Measurements from ENCODE around the gene OPCML.

The OPCML gene

DNA sequence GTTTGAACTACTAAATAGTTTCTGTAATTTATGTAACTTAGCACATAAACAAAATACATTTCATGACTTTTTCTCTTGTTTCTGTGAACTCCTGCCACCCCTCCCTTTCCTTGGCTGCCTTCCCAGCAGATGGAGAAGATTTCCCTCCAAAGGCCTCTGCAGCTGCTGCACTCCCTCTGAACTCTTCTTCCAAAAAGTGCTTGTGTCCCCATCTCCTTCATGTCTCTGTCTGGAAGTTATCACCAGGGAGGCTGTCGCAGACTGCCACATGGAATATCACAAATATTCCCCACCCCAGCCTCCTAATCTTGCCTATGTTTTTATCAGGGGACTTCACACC is 1068.3 kb downstream of the OPCML start:
- Histone ChIP-seq H3K79me2 (ENCODE audit: insufficient read depth, low read length) (no peaks in the 10 kb centered on the region), H3K9me3 (ENCODE audit: insufficient read depth, low read depth, low read length) (no peaks in the 10 kb centered on the region), H3K4me2 (ENCODE audit: low read depth, low read length, poor library complexity, severe bottlenecking) (no peak overlapping the region), H3K36me3 (ENCODE audit: insufficient read depth, low read length) (no peaks in the 10 kb centered on the region), H3K27me3 (ENCODE audit: insufficient read depth, low read length, poor library complexity, severe bottlenecking) (no peaks in the 10 kb centered on the region), H3F3A (ENCODE audit: low read depth) (no peaks in the 10 kb centered on the region), H3K9me2 (replicated peaks; ENCODE audit: low read depth, low read length) (no peaks in the 10 kb centered on the region), H3K9ac (ENCODE audit: low read depth, low read length, poor library complexity, severe bottlenecking) (no peak overlapping the region), H4K20me1 (ENCODE audit: insufficient read depth, low read length, poor library complexity, severe bottlenecking) (no peaks in the 10 kb centered on the region), H3K4me1 (ENCODE audit: insufficient read depth, low read length, poor library complexity, severe bottlenecking) (no peaks in the 10 kb centered on the region), H2AFZ (ENCODE audit: low read length) (no peak overlapping the region), H3K4me3 (ENCODE audit: low read length, poor library complexity, severe bottlenecking) (no peak overlapping the region)
- TF ChIP-seq, protein P1, sequence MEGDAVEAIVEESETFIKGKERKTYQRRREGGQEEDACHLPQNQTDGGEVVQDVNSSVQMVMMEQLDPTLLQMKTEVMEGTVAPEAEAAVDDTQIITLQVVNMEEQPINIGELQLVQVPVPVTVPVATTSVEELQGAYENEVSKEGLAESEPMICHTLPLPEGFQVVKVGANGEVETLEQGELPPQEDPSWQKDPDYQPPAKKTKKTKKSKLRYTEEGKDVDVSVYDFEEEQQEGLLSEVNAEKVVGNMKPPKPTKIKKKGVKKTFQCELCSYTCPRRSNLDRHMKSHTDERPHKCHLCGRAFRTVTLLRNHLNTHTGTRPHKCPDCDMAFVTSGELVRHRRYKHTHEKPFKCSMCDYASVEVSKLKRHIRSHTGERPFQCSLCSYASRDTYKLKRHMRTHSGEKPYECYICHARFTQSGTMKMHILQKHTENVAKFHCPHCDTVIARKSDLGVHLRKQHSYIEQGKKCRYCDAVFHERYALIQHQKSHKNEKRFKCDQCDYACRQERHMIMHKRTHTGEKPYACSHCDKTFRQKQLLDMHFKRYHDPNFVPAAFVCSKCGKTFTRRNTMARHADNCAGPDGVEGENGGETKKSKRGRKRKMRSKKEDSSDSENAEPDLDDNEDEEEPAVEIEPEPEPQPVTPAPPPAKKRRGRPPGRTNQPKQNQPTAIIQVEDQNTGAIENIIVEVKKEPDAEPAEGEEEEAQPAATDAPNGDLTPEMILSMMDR (conservative IDR thresholded peaks at IDR 0.05; ENCODE audit: low read length): no peak
- no peak for TF ChIP-seq EZH2phosphoT487 (IDR thresholded peaks at IDR 0.05; ENCODE audit: borderline replicate concordance)

DNA sequence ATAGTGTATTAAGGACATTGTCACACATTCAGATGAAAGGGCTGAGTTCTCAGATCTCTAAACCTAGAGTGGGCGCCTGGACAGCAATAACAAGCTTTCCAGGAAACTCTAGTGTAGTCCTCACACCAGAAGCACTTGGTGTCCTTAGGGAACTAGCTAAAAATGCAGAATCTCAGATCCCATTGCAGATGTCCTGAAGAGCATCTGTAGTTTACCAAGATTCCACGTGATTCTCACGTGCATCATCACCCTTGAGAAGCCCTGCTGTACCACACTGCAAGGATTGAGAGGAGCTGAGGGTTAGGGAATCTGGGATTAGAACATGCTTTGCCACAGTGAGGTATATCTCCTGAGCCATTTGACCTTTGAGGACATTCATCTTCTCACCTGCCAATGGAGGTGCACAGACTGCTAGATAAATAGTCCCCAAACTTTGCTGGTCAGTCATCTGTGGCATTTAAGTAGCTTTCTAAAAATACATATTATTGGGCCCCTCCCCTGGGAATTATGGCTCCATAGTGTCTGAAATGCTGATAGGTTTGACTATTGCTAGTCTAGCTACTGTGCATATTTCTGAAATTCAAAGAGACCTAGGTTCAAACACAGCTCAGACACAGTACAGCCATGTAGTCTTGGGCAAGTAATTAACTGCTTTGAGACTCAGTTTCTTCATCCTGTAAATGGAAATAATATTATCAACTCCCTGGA is 1068.9 kb downstream of the OPCML start:
- H3K79me2 ChIP-seq (ENCODE audit: insufficient read depth, low read length): no peaks in the 10 kb centered on the region
- H2AFZ ChIP-seq (ENCODE audit: low read length): no peak overlapping the region
- H3K27me3 ChIP-seq (ENCODE audit: insufficient read depth, low read length, poor library complexity, severe bottlenecking): no peaks in the 10 kb centered on the region
- H3K9ac ChIP-seq (ENCODE audit: low read depth, low read length, poor library complexity, severe bottlenecking): no peak overlapping the region
- H4K20me1 ChIP-seq (ENCODE audit: insufficient read depth, low read length, poor library complexity, severe bottlenecking): no peaks in the 10 kb centered on the region
- no peaks in the 10 kb centered on the region for H3F3A ChIP-seq (ENCODE audit: low read depth)
- H3K36me3 ChIP-seq (ENCODE audit: insufficient read depth, low read length): no peaks in the 10 kb centered on the region
- no peak for TF ChIP-seq EZH2phosphoT487 (IDR thresholded peaks at IDR 0.05; ENCODE audit: borderline replicate concordance)
- TF ChIP-seq, protein P1 (conservative IDR thresholded peaks at IDR 0.05; ENCODE audit: low read length): no peak
- H3K4me1 ChIP-seq (ENCODE audit: insufficient read depth, low read length, poor library complexity, severe bottlenecking): no peaks in the 10 kb centered on the region
- no peaks in the 10 kb centered on the region for H3K9me2 ChIP-seq (replicated peaks; ENCODE audit: low read depth, low read length)
- H3K9me3 ChIP-seq (ENCODE audit: insufficient read depth, low read depth, low read length): no peaks in the 10 kb centered on the region
- H3K4me2 ChIP-seq (ENCODE audit: low read depth, low read length, poor library complexity, severe bottlenecking): no peak overlapping the region
- no peak overlapping the region for H3K4me3 ChIP-seq (ENCODE audit: low read length, poor library complexity, severe bottlenecking)

GRCh38 chr11:132459736-132460135 is 1072.6 kb downstream of the OPCML start:
- Histone ChIP-seq H4K20me1 (ENCODE audit: insufficient read depth, low read length, poor library complexity, severe bottlenecking) (no peaks in the 10 kb centered on the region), H3K4me2 (ENCODE audit: low read depth, low read length, poor library complexity, severe bottlenecking) (no peak overlapping the region), H3K9ac (ENCODE audit: low read depth, low read length, poor library complexity, severe bottlenecking) (no peak overlapping the region), H3K36me3 (ENCODE audit: insufficient read depth, low read length) (no peaks in the 10 kb centered on the region), H3K27me3 (ENCODE audit: insufficient read depth, low read length, poor library complexity, severe bottlenecking) (no peaks in the 10 kb centered on the region), H3K9me2 (replicated peaks; ENCODE audit: low read depth, low read length) (no peaks in the 10 kb centered on the region), H3K79me2 (ENCODE audit: insufficient read depth, low read length) (no peaks in the 10 kb centered on the region), H3K4me1 (ENCODE audit: insufficient read depth, low read length, poor library complexity, severe bottlenecking) (no peaks in the 10 kb centered on the region), H2AFZ (ENCODE audit: low read length) (no peak overlapping the region), H3K9me3 (ENCODE audit: insufficient read depth, low read depth, low read length) (no peaks in the 10 kb centered on the region), H3F3A (ENCODE audit: low read depth) (no peaks in the 10 kb centered on the region), H3K4me3 (ENCODE audit: low read length, poor library complexity, severe bottlenecking) (no peak overlapping the region)
- TF ChIP-seq, protein P1 (conservative IDR thresholded peaks at IDR 0.05; ENCODE audit: low read length): no peak
- no peak for TF ChIP-seq EZH2phosphoT487 (IDR thresholded peaks at IDR 0.05; ENCODE audit: borderline replicate concordance)
